GM12874 (cell line): ENCODE results near the gene ZP1.

Source experiments
- TF ChIP-seq, protein P1 (sequence below): IDR thresholded peaks from 2 replicates; pipeline ENCODE4 v1.5.1; 2011; ENCODE audit warnings: low read depth, mild to moderate bottlenecking, control low read depth, low read length, moderate library complexity; ENCODE audit not compliant: insufficient read depth

ZP1 gene

DNA sequence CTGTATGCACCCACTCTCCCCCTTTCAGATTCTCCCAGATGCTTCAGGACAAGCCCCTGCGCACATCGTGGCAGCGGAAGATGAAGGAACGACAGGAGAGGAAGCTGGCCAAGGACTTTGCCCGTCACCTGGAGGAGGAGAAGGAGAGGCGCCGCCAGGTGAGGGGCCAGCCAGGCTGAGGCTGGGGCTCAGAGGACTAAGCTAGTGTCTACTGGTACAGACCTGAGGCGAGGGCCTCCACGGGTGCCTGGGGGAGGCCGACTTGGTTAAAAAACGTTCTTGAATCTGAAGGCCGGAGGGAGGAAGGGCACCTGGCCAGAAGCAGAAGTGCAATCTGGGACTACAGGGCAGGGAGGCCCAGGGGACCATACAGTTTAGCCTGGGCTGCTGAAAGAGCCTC lies 19.4 kb upstream of the ZP1 start:
- TF ChIP-seq, protein P1, sequence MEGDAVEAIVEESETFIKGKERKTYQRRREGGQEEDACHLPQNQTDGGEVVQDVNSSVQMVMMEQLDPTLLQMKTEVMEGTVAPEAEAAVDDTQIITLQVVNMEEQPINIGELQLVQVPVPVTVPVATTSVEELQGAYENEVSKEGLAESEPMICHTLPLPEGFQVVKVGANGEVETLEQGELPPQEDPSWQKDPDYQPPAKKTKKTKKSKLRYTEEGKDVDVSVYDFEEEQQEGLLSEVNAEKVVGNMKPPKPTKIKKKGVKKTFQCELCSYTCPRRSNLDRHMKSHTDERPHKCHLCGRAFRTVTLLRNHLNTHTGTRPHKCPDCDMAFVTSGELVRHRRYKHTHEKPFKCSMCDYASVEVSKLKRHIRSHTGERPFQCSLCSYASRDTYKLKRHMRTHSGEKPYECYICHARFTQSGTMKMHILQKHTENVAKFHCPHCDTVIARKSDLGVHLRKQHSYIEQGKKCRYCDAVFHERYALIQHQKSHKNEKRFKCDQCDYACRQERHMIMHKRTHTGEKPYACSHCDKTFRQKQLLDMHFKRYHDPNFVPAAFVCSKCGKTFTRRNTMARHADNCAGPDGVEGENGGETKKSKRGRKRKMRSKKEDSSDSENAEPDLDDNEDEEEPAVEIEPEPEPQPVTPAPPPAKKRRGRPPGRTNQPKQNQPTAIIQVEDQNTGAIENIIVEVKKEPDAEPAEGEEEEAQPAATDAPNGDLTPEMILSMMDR: no peak

DNA sequence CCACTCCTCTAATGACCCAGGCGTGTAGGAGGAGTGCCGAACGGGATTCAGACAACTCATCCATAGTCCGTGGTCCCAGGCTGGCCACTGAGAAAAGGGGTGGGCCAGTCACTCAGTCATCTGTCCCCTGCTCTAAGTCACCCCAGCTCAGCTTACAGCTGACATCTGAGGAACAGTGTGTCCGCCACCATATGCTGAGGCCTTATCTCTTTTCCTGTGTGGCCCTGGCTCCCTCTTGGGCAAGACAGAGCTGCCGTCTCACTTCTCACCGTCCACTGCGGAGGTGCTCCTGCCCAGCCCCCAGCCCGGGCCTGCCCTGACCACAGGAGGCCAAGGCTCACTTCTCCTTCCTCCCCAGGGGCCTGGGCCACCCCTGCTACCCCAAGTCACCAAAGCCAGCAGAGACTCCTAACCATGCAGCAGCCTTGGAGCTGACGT lies 18.6 kb upstream of the ZP1 start:
- TF ChIP-seq, protein P1: no peak

DNA sequence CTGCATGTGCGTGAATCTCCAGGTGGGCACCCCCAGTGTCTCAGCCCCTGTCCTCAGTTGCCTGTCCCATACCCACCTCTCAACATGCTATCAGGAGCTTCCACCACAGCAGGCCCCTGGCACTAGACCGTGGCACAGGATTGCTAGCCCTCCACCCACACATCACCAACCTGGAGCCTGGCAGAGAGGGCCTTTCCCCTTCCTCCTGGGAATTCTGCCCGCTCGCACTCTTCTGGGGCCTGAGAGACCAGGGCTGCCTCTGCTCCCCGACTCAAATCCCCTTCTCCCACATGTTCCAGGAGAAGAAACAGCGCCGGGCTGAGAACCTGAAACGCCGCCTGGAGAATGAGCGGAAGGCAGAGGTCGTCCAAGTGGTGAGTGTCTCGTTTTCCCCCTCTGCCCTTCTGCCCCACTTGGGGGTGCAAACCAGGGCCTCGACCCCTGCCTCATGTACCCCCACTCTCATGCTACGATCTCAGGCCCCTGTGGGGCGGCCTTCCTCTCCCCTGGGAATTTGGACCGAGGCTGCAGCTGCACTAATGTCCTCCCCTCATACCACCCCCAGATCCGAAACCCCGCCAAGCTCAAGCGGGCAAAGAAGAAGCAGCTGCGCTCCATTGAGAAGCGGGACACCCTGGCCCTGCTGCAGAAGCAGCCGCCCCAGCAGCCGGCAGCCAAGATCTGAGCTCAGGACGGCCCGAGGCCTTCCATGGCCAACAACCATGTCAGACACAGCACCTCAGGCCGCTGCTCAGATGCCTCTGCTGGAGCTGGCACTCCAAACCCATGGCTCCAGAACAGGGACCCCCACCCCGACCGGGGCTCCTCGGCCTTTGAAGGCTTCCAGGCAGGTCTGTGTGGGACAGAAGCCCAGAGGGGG lies 17.5 kb upstream of the ZP1 start:
- TF ChIP-seq, protein P1: no peak

DNA sequence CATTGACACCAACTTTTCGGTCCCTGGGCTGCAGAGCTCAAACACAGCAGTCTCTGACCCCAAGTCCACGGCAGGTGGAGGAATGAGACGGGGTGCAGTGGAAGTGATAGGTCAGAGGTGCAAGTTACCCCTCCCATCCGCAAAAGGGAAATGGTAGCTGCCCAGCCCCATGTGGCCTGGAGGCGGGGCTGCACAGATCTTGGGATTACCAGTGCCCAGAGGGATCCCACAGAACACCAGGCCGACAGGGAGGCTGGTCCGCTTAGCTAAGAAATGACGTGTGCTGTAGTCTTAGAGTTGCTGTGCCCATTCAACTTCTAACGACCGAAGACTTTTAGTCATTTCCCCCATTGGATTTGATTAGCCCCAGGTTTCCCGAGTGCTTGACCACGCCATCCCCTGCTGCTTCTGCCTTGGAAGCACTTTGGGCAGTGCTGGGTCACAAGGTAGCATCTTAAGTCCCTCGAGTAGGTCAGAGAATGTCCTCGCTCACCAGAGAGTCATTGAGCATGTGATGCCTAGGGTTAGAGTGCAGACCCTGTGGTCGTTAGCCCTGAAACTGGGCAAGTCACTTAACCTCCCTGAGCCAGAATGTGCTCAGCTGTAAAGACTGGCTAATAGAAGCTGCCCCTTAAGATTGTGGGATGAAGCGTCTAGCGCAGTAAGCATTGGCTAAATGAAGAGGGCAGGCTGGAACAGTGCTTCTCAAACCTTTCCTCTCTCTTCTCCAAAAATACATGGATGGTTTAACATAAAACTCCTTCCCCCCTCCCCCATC lies 15.8 kb upstream of the ZP1 start:
- TF ChIP-seq, protein P1: no peak

DNA sequence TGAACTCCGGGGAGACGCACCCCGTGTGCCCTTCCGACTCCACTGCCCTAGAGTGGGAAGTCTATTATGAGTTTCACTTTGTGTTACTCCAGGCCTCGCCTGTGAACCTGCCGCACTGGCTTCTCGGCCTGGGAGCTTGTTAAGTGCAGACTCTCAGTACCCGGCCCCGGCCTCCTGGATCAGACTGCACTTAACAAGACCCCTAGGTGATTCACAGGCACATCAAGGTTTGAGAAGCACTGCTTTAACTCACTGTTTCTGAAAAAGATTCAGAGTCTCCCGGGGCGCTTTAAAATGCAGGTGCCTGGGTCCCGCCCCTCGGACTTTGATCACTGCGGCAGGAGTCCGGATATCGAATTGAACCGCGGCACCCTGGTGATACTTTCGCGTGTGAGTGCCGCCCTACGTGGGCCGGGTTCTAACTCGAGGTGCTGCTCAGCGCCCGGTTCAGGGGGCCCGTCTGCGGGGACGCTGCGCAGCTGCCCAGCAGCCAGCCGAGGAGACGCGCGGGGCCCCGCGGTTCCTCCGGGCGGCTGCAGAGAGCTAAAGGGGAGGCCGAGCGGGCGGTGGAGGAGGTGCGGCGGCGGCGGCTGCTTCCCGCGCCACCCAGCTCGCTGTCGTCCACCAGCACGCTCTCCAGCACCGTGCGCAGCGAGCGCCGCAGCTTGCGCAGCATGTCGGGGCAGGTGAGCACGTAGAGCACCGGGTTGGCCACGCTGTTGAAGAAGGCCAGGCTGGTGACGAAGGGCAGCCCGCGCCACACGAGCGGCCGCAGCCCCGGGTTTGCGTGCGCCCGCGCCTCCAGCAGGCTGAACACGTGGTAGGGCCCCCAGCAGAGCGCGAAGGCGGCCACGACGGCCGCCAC lies 15.0 kb upstream of the ZP1 start:
- TF ChIP-seq, protein P1: no peak

DNA sequence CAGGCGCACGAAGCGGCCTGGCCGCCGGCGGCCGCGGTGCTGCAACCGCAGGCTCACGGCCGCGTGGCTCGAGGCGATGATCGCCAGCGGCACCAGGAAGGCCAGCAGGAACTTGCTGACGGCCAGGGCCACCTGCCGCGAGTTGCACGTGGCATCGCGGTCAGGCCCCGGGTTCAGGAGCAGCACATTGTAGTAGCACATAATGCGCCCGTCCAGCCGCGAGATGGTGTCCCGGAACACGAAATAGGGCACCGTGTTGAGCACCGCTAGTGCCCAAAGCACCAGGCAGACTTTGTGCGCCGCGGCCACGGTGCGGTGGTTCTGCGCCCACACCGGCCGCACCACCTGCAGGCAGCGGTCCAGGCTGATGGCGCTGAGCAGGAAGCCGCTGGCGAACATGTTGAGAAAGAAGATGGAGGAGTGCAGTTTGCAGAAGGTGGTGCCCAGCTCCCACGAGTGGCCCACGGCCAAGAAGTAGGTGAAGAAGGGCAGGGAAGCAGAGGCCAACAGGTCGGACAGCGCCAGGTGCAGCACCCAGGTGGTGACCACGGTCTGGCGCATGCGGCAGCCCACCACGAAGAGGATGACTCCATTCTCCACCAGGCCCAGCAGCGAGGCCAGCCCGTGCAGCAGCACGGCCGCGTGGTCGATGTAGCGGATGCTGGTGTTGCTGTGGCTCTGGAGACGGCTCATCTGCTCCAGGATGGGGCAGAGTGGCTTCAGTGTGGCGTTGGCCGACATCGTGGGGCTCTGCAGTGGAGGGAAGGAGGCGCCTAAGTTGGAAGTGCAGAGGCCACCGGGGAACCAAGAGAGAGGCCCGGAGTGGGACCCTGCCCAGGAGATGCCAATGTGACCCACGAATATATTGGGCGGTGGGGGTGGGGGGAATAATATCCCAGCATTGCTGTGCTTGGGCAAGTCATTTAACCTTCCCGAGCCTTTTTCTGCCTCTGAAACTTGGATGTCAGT lies 14.1 kb upstream of the ZP1 start:
- TF ChIP-seq, protein P1: no peak
